ENCODE measurements around the gene LAMP1.
"Not testable (repeated sequence)": the region's sequence is repeated elsewhere in the genome, so short reads cannot be mapped to it uniquely, and the experiment has no call there.

The LAMP1 gene

DNA sequence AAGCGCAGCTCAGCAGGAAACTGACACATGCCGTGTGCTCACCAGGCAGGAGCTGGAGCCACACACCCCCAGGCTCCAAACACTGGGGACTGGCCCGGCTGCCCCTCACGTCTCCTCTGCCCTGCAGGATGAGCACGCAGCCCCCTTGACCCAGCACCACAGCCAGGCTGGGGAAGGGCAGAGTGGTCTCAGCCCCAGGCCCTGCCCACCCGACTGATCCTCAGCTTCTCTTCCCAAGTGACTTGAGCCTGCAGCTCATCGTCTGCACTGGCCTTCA is 46.6 kb downstream of the LAMP1 start:
- TF ChIP-seq, protein P1, sequence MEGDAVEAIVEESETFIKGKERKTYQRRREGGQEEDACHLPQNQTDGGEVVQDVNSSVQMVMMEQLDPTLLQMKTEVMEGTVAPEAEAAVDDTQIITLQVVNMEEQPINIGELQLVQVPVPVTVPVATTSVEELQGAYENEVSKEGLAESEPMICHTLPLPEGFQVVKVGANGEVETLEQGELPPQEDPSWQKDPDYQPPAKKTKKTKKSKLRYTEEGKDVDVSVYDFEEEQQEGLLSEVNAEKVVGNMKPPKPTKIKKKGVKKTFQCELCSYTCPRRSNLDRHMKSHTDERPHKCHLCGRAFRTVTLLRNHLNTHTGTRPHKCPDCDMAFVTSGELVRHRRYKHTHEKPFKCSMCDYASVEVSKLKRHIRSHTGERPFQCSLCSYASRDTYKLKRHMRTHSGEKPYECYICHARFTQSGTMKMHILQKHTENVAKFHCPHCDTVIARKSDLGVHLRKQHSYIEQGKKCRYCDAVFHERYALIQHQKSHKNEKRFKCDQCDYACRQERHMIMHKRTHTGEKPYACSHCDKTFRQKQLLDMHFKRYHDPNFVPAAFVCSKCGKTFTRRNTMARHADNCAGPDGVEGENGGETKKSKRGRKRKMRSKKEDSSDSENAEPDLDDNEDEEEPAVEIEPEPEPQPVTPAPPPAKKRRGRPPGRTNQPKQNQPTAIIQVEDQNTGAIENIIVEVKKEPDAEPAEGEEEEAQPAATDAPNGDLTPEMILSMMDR (conservative IDR thresholded peaks at IDR 0.05; ENCODE audit: low read length) = no peak
- no peak for DNase-seq (ENCODE audit: low read depth)
- no peak overlapping the region for H3K4me3 ChIP-seq (ENCODE audit: low read length)

DNA sequence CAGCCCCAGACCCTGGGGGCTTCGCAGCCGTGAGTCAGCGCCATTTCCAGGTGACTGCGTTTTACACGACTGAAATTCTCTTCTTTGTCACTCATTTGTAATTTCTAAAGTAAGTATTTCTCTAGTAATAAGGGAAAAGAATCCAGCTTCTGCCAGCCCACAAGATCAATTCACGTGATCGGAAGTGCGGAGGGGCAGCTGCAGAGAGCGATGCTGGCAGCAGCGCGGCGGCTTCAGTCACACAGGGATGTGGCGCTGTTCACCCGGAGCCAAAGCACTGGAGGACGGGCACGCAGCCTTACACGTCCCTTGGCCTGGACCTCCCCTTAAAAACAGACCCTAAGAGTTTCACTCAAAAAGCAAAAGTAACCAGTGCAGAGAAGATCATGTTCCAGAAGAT is 48.4 kb downstream of the LAMP1 start:
- no peak for DNase-seq (ENCODE audit: low read depth)
- TF ChIP-seq, protein P1 (conservative IDR thresholded peaks at IDR 0.05; ENCODE audit: low read length) = no peak

DNA sequence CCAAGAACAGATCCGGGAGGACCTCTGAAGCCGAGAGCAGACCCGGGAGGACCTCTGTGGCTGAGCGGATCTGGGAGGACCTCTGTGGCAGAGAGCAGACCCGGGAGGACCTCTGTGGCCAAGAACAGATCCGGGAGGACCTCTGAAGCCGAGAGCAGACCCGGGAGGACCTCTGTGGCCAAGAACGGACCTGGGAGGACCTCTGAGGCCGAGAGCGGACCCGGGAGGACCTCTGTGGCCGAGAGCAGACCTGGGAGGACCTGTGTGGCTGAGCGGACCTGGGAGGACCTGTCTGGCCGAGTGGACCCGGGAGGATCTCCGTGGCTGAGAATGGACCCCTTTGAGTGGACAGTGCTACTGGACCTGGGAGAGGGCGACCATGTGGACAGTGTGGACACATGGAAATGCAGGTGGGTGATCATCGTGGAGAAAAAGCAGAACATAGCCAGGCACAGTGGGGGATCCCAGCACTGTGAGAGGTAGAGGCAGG is 50.7 kb downstream of the LAMP1 start:
- not testable (repeated sequence) for DNase-seq (ENCODE audit: low read depth); H3K4me3 ChIP-seq (ENCODE audit: low read length)

More for the DNA sequence above, 48.4 kb downstream of the LAMP1 start:
- H3K4me3 ChIP-seq (ENCODE audit: low read length) = no peak overlapping the region

DNA sequence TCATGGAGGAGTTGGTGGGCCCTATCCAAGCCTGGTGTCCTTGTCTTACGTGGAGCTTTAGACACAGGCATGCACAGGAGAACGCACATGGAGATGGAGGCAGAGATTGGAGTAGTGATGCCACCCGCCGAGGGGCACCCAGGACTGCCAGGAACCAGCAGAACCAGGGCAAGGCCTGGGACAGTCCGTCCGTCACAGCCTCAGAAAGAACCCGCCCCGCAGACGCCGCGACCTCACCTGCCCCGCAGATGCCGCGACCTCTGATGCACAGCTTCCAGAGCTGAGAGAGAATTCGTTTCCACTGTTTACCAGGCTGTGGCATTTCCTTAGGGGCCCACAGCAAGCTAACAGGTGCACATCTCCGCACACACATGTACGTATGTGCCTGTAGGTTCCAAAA is 51.6 kb downstream of the LAMP1 start:
- TF ChIP-seq, protein P1 (conservative IDR thresholded peaks at IDR 0.05; ENCODE audit: low read length) = no peak
- H3K4me3 ChIP-seq (ENCODE audit: low read length) = no peak overlapping the region
- no peak for DNase-seq (ENCODE audit: low read depth)

DNA sequence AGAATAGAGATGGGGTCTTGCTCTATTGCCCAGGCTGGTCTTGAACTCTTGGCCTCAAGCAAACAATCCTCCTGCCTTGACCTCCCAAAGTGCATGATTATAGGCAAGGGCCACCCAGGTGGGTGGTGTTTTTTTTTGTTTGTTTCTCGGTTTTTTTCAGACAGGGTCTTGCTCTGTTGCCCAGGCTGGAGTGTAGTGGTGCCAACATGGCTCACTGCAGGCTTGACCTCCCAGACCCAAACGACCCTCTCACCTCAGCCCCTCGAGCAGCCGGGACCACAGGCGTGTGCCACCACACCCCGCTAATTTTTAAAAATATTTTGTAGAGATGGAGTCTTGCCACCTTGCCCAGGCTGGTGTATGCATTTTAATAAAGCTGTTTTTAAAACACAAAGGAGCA is 52.0 kb downstream of the LAMP1 start:
- TF ChIP-seq, protein P1 (conservative IDR thresholded peaks at IDR 0.05; ENCODE audit: low read length) = no peak
- H3K4me3 ChIP-seq (ENCODE audit: low read length) = no peak overlapping the region
- DNase-seq (ENCODE audit: low read depth) = no peak

DNA sequence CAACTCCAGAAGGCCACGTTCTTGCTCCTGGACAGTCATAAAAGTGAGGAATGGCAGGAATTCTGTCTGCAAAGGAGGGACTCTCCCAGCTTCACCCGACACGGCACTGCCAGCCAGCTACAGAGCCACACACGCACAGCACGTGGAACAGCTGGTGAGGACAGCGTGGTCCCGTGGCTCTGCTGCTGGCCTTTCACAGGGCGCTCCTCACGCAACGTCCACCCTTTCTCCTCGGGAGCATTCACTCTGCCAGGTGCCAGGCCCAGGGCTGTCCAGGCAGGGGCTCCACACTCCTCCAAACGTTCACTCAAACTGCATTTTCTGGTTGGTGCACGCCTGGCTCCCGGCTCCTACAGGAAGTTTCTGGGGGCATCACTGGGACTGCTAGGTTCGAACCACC is 52.5 kb downstream of the LAMP1 start:
- TF ChIP-seq, protein P1 (conservative IDR thresholded peaks at IDR 0.05; ENCODE audit: low read length) = no peak
- no peak for DNase-seq (ENCODE audit: low read depth)
- no peak overlapping the region for H3K4me3 ChIP-seq (ENCODE audit: low read length)

DNA sequence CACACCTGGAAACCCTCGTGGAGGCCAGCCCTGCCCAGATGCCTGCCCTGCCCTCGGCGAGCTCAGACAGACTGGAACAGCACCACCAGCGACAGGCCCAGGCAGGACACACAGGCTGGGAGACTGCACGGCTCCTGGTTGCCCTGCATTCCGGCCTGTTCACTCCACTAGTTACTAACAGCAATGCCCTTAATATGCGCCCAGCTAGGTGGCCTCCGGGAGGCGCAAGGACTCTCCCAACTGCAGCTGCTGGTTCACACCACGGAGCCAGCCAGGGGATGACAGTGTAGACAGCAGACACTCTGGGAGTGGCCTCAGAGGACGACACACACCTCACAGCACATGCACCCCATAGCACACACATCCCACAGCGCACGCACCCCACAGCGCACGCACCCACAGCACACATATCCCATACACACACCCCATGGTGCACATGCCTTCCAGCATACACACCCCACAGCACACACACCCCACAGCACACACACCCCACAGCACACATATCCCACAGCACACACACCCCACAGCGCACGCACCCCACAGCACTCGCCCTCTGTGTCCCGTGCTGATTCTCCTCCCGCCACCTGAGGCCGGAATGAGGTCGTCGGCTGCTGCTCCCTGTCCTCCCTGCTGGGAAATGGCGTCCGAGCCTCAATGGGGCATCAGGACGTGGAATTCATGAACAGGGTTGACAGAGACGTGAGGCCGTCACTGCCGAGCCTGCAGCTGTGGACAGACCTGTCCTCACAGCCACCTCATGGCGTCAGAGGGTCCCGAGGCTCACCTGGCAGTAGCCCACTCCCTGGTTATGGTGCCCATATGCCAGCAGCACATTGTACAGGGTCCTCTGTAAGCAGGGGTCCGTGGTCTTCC is 53.3 kb downstream of the LAMP1 start:
- H3K4me3 ChIP-seq (ENCODE audit: low read length) = no peak overlapping the region
- no peak for DNase-seq (ENCODE audit: low read depth)
- TF ChIP-seq, protein P1 (conservative IDR thresholded peaks at IDR 0.05; ENCODE audit: low read length) = no peak
